Stimulated activated CD4-positive, alpha-beta T cell treated with anti-CD3 and anti-CD28 coated beads, Interleukin-1b, Interleukin-23, amount 100 ng/mL, for 24 hours (primary cell): Measurements from ENCODE around the gene LRP1.
"Not testable (repeated sequence)": the region's sequence is repeated elsewhere in the genome, so short reads cannot be mapped to it uniquely, and the experiment has no call there.

Experiments
- DNase-seq, 4 experiments: peaks; one replicate each; pipeline ENCODE4 v3.0.0-alpha.2; 2020; ENCODE audit warnings: low read depth in 4 of 4, low spot score in 1 of 4

Gene LRP1

GRCh38 chr12:57110104-57111030, 17.9 kb upstream of the LRP1 start:
- DNase-seq, result peak in 1 of 4 experiments; percentile 74

GRCh38 chr12:57111031-57111734, 17.1 kb upstream of the LRP1 start, which contains the start of gene STAT6:
TSS of gene STAT6 (minus strand) at chr12:57111362. CDS start at chr12:57108278, 3,084 bp downstream.
- DNase-seq, result peak in 3 of 4 experiments; percentile 57 to 69 (median 68)

GRCh38 chr12:57112492-57113294, 15.6 kb upstream of the LRP1 start:
- DNase-seq, result peak in 1 of 4 experiments; percentile 86

- no peak for DNase-seq
Measured at GRCh38 chr12:57116580-57117281, 11.6 kb upstream of the LRP1 start.

GRCh38 chr12:57118711-57119271, 9.5 kb upstream of the LRP1 start:
- DNase-seq, result no peak

- DNase-seq, result no peak
Measured at GRCh38 chr12:57119294-57120085, 8.8 kb upstream of the LRP1 start.

- DNase-seq, result not testable (repeated sequence)
Measured at GRCh38 chr12:57120718-57121117, 7.6 kb upstream of the LRP1 start.

GRCh38 chr12:57123813-57124212, 4.5 kb upstream of the LRP1 start:
- no peak for DNase-seq

GRCh38 chr12:57124261-57124877, 3.9 kb upstream of the LRP1 start:
- DNase-seq, result peak; percentile 47 to 72 (median 59)

GRCh38 chr12:57126061-57126460, 2.2 kb upstream of the LRP1 start:
- no peak for DNase-seq

GRCh38 chr12:57126561-57126960, 1.7 kb upstream of the LRP1 start:
- no peak for DNase-seq

GRCh38 chr12:57127101-57127725, 1.1 kb upstream of the LRP1 start:
- DNase-seq, result no peak

- no peak for DNase-seq
Measured at GRCh38 chr12:57128519-57129247, 400 bp downstream of the LRP1 start.

GRCh38 chr12:57129321-57129842, 1.1 kb downstream of the LRP1 start:
- no peak for DNase-seq

- no peak for DNase-seq
Measured at GRCh38 chr12:57129889-57130288, 1.6 kb downstream of the LRP1 start.

- DNase-seq, result no peak
Measured at GRCh38 chr12:57130941-57131340, 2.7 kb downstream of the LRP1 start.

- no peak for DNase-seq
Measured at GRCh38 chr12:57131896-57132744, 3.8 kb downstream of the LRP1 start.
